A172 (cell line): ENCODE measurements around the gene CREB5. TPM values are rescaled to one million over a fixed set of nuclear protein-coding genes. Genes with fewer than 3 reads are reported as not detected.
A peak's percentile ranks its signal among the peaks of the same experiment; 100 is the strongest.

Source experiments
- DNase-seq: peaks from one replicate; pipeline ENCODE4 v3.0.0-alpha.2; 2015; ENCODE audit warnings: low spot score
- total RNA-seq: library from RNA; depleted of rRNA; stranded (reverse); fragments of >200 nt; shearing (Covaris generic); gene quantifications from 2 replicates; pipeline ENCODE4 v1.2.3, GENCODE V29; 2014

The CREB5 gene
- total RNA-seq, 1 experiment from 2014 or later = 1.4 TPM

DNA sequence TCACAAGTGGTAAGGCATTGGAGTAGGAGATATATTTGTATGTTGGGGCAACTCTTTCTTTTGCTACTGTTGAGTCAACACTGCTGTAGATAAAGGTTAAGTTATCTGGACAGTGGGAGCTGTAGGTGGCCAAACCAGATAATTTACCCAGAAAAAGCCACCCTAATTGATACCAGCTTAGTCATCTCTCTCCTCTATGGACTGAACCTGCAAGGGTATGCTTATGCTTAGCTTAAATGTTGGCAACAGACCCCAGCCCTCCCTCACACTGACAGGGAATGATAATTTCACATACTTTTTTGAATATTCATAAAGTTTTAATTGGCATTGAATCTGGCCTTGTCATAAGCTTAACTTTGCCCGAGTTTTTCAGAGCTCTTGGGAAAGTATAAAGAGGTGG, 66.3 kb downstream of the CREB5 start:
- DNase-seq = no peak

- no peak for DNase-seq
These were observed 67.2 kb downstream of the CREB5 start for GRCh38 chr7:28479507-28479947.

GRCh38 chr7:28480595-28480994, 68.3 kb downstream of the CREB5 start:
- DNase-seq = no peak

DNA sequence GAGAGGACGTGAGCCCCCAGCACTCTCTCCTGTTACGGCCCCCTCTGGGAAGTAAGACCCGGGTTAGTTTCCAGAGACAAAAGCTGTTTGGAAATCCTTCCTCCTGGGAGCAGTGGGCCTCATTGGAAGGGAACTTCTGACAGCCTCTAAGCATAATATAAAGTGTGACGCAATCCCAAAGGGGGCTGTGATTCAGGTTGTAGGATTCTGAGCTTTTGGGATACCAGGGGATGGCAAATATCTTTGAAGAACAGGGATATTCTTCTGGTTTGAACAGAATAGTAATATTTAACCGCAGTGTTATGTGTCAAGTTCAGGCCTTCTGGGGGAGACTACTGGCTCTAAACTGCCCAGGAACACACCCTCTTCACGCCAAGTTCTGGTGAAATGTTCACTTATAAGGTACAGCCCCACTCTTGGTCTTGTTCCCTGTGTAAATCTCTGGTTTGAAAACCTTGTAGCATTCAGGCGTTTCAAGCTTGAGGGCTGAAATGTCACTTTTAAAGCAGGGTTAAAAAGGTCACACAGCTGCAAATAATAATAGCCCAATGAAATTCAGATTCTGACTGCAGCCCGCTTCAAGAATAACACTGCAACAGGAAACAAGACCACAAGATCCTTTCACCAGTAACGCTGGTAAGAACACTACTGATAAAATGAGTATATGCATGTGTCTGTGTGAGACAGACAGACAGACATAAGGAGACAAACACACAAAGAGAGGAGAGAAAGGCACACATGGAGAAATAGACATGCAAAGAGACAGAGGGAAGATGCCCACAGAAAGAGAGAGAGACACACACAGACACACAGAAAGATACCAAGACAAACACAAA, 69.0 kb downstream of the CREB5 start:
- no peak for DNase-seq

DNA sequence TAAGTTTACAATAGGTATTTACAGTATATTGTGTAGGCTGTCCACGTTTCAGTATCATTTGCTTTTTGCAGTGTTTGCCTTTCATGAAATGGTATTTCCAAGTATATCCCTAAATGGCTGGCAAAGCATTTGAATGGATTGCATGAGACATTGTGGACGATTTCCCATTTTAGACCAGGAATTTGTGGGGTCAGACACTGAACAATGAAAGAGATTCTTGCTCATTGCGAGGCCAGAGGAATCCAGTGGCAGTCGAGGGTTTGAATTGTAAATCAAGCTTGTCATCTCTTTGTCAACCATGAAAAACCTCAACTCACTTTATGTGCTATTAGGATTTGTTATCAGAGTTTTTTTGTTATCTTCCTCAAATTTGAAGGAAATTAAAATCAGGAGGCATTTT, 70.8 kb downstream of the CREB5 start:
- peak; percentile 14 for DNase-seq

- peak; percentile 29 for DNase-seq
These were observed 71.7 kb downstream of the CREB5 start for GRCh38 chr7:28483908-28484605.

DNA sequence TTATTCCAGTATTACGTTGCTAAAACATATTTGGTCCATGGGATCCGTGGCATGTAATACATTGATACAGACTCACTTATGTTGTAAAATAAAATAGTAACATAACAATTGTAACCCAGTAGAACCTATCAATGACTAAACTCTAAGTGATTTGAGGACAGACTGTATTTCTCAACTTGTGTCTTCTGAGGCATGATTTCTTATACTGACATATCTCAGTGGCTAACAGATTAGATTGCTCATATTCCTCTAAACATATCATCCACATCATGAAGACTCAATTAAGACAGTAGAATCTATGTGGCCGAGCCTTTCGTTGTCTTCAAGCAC, 72.3 kb downstream of the CREB5 start:
- DNase-seq = no peak

DNA sequence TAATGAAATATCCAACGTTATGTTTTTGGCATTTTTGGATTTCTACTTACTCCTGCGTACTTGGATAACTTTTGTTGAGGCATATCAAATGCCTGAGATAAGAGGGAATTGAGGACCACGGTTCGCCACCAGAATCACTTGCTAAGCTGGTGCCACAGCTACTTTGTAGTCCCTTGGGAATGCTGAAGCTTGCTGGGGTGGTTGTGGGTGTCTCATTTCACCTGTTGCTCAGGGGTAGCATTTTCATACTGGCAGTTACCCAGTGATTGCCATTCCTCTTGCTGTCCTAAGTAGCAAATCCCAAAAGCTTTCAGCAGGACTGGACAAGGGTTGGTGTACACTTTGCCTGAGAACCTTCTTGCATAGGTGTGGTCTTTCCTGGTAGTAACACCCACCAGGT, 75.2 kb downstream of the CREB5 start:
- DNase-seq = no peak

GRCh38 chr7:28488061-28488791, 75.9 kb downstream of the CREB5 start:
- DNase-seq = no peak

- no peak for DNase-seq
These were observed 78.5 kb downstream of the CREB5 start for GRCh38 chr7:28490831-28491230.

DNA sequence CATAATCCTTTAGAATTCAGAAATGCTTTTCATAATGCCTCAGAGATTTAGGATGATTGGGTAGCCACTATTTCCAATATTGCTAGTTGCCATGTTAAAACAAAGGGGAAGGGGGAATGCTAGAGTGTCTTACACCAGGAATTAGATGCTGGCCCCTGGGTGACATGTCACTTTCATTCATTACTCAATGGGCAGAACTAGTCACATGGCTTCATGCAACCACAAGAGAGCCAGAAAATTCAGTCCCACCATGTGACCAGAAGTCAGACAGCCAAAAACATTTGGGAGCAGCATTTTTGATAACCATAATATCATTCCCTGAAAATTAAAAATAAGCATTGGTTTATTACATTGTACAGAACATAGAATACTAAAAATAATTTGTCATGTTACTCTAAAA, 81.2 kb downstream of the CREB5 start:
- no peak for DNase-seq

DNA sequence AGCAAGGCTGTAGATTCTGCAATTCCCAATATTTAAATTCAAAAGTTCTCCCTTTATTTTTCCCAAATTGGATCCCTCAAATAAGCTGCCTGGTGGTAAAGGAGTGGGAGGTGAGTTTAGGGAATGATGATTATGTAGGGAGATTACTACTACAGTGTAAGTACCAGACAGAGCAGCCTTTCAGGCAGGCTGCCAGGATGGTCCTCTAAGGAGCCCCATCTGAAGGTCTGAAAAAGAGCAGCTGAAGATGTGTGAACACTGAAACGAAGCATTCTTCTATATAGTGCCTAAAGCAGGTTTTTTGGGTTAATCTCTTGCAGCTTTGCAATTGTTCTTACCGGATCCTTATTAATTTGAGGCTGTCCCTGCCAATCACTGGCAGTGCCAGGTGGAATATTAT, 84.7 kb downstream of the CREB5 start:
- DNase-seq = no peak

GRCh38 chr7:28498636-28499035, 86.3 kb downstream of the CREB5 start:
- DNase-seq = no peak

- no peak for DNase-seq
These were observed 87.8 kb downstream of the CREB5 start for GRCh38 chr7:28500138-28500537.

GRCh38 chr7:28502408-28502807, 90.1 kb downstream of the CREB5 start:
- no peak for DNase-seq

GRCh38 chr7:28503396-28503795, 91.1 kb downstream of the CREB5 start:
- no peak for DNase-seq

- no peak for DNase-seq
These were observed 92.7 kb downstream of the CREB5 start for GRCh38 chr7:28505014-28505413.

DNA sequence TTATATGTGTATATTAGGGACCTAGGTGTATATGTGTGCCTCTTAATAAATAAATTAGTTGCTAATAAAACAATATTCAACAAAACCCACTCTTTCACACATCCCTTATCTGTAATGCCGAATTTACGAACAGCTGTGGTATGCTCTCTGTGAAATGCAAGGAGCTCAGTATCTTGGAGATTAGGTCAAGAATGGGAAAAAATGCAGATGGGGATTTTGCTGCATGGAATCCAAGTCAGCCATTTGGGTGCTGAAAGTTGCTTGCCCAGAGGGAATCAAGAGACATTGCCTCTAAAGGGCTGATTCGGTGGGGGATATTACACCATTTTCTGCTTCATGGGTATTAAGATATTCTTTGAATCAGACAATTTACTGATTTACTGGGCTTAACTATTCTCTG, 93.5 kb downstream of the CREB5 start:
- DNase-seq = no peak

DNA sequence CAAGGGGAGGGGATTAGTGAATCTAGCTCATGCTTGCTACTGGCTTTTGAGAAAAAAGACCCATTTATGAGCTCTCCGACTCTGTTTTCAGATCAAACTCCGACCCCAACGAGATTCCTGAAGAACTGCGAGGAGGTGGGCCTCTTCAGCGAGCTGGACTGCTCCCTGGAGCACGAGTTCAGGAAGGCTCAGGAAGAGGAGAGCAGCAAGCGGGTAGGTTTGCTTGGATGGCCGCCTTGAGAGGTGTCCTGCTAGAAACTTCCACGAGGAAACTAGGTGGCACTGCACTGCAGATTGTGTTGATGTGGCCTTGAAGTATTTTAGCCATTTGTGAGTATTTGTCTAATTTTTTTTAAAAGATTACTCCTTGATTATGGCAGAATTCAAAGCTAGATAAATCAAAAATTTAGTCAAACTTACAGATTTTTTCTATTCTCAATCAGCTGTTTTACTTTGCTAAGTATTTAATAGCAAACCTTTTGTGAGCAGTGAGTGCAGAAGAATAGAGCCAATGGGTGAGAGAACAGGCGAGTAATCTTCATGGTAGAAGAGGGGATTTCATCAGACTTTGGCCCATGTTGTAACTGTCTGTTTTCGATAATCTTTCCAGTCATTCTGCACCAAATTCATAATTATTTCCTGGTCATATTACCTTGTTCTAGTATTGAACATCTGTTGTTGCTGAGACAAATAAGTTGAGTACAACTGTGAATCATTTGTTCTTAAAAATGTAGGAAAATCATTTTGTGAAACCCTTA, 95.4 kb downstream of the CREB5 start:
- DNase-seq = no peak

GRCh38 chr7:28509251-28510025, 97.1 kb downstream of the CREB5 start:
- DNase-seq = no peak

GRCh38 chr7:28510026-28510369, 97.7 kb downstream of the CREB5 start:
- DNase-seq = no peak
